IMR-90 (cell line): ENCODE data around the gene KCTD18. TPM values are rescaled to one million over a fixed set of nuclear protein-coding genes. Genes with fewer than 3 reads are reported as not detected.

Experiments used
- ATAC-seq: fragments of 200-7000 bp; cut with Tn5 transposase; 2 replicates; pipeline ENCODE4 v1.9.1; 2020; ENCODE audit warnings: low read depth, mild to moderate bottlenecking, moderate library complexity
- BruUV-seq: library from RNA; stranded (reverse); fragments of 400-500 nt; replicated peaks from 2 replicates; lab custom pipeline; 2021; lab: Mats Ljungman, UMichigan
- CTCF ChIA-PET: fragments of 300-600 bp; formaldehyde crosslinking; extraction: SDS; loops from one replicate; lab custom pipeline; 2021; ENCODE audit warnings: antibody characterized with exemption; lab: Yijun Ruan, JAX
- POLR2A ChIA-PET: fragments of 300-600 bp; sonication (Branson Sonifier 250); formaldehyde crosslinking; loops from one replicate; lab custom pipeline; 2022; ENCODE audit warnings: antibody characterized with exemption; ENCODE audit not compliant: unreplicated experiment; lab: Charles Lee
- DNase-seq: peaks from one replicate; pipeline ENCODE4 v3.0.0; 2013
- H2AFZ ChIP-seq: replicated peaks from 2 replicates; pipeline ENCODE3; 2013; ENCODE audit warnings: low read length, mild to moderate bottlenecking; ENCODE audit not compliant: poor library complexity
- H2AK5ac ChIP-seq: 2 replicates; pipeline ENCODE4 v1.6.1; 2013; ENCODE audit warnings: low read depth, low read length, inconsistent platforms
- H2AK9ac ChIP-seq: replicated peaks from 2 replicates; pipeline ENCODE3; 2013; ENCODE audit warnings: mild to moderate bottlenecking, low read depth, low read length, moderate library complexity; ENCODE audit not compliant: poor library complexity
- H2BK120ac ChIP-seq: 2 replicates; pipeline ENCODE4 v1.6.1; 2013; ENCODE audit warnings: low read depth, low read length, inconsistent platforms
- H2BK15ac ChIP-seq: 3 replicates; pipeline ENCODE4 v1.6.1; 2013; ENCODE audit warnings: low read depth, low read length, inconsistent platforms
- H2BK20ac ChIP-seq: 2 replicates; pipeline ENCODE4 v1.6.1; 2013; ENCODE audit warnings: low read depth, mild to moderate bottlenecking, inconsistent platforms, low read length, moderate library complexity
- H2BK5ac ChIP-seq: 2 replicates; pipeline ENCODE4 v1.6.1; 2013; ENCODE audit warnings: mild to moderate bottlenecking, low read depth, low read length, inconsistent platforms; ENCODE audit not compliant: poor library complexity, severe bottlenecking
- H3K14ac ChIP-seq: replicated peaks from 2 replicates; pipeline ENCODE4 v1.6.1; 2013; ENCODE audit warnings: low read depth, low read length, inconsistent platforms
- H3K18ac ChIP-seq: 2 replicates; pipeline ENCODE4 v1.6.1; 2013; ENCODE audit warnings: low read depth, low read length, control low read depth
- H3K23ac ChIP-seq: 2 replicates; pipeline ENCODE4 v1.6.1; 2013; ENCODE audit warnings: low read depth, low read length, inconsistent platforms
- H3K27ac ChIP-seq: 2 replicates; pipeline ENCODE4 v1.5.1; 2013; ENCODE audit warnings: mild to moderate bottlenecking, control low read depth, low read length; ENCODE audit not compliant: insufficient read depth
- H3K27me3 ChIP-seq: 2 replicates; pipeline ENCODE4 v1.6.1; 2013; ENCODE audit warnings: low read length; ENCODE audit not compliant: control insufficient read depth, insufficient read depth
- H3K36me3 ChIP-seq: 2 replicates; pipeline ENCODE4 v1.6.1; 2013; ENCODE audit warnings: low read length, mixed read lengths; ENCODE audit not compliant: control insufficient read depth, insufficient read depth
- H3K4ac ChIP-seq: 2 replicates; pipeline ENCODE4 v1.6.1; 2013; ENCODE audit warnings: low read depth, low read length, inconsistent platforms
- H3K4me1 ChIP-seq: 2 replicates; pipeline ENCODE4 v1.6.1; 2013; ENCODE audit warnings: low read length, mixed read lengths; ENCODE audit not compliant: control insufficient read depth, insufficient read depth
- H3K4me2 ChIP-seq: 2 replicates; pipeline ENCODE4 v1.6.1; 2013; ENCODE audit warnings: low read depth, mild to moderate bottlenecking, control low read depth, low read length, moderate library complexity
- H3K4me3 ChIP-seq: 2 replicates; pipeline ENCODE4 v1.5.1; 2013; ENCODE audit warnings: low read depth, mild to moderate bottlenecking, control low read depth, low read length, moderate library complexity; ENCODE audit not compliant: insufficient read depth
- H3K56ac ChIP-seq: 2 replicates; pipeline ENCODE4 v1.6.1; 2013; ENCODE audit warnings: low read length, inconsistent platforms; ENCODE audit not compliant: insufficient read depth; ENCODE audit errors: extremely low read depth
- H3K79me1 ChIP-seq, 2 experiments: 2 replicates each; pipeline ENCODE4 v1.6.1; 2013; ENCODE audit warnings: low read length in 2 of 2, inconsistent platforms in 1 of 2, low read depth in 1 of 2
- H3K9ac ChIP-seq: 2 replicates; pipeline ENCODE4 v1.6.1; 2013; ENCODE audit warnings: low read depth, low read length, control low read depth
- H3K9me1 ChIP-seq: 2 replicates; pipeline ENCODE4 v1.6.1; 2013; ENCODE audit warnings: low read length, inconsistent platforms; ENCODE audit not compliant: insufficient read depth
- H3K9me3 ChIP-seq: 2 replicates; pipeline ENCODE4 v1.6.1; 2013; ENCODE audit warnings: low read length; ENCODE audit not compliant: control insufficient read depth, insufficient read depth
- H4K20me1 ChIP-seq: 2 replicates; pipeline ENCODE4 v1.6.1; 2013; ENCODE audit warnings: low read length, inconsistent platforms; ENCODE audit not compliant: insufficient read depth
- H4K5ac ChIP-seq: 2 replicates; pipeline ENCODE4 v1.6.1; 2013; ENCODE audit warnings: mild to moderate bottlenecking, low read depth, low read length, control low read depth
- H4K8ac ChIP-seq, 2 experiments: 2 replicates each; pipeline ENCODE4 v1.6.1; 2013; ENCODE audit warnings: low read depth in 2 of 2, low read length in 2 of 2, control low read depth in 1 of 2, inconsistent platforms in 1 of 2
- H4K91ac ChIP-seq: 2 replicates; pipeline ENCODE4 v1.6.1; 2013; ENCODE audit warnings: low read depth, low read length, inconsistent platforms; ENCODE audit not compliant: insufficient read depth
- CEBPB ChIP-seq: IDR thresholded peaks from 2 replicates; pipeline ENCODE4 v1.6.1; 2012; ENCODE audit warnings: low read depth, low read length, improper control_type of control experiment
- RCOR1 ChIP-seq: IDR thresholded peaks from 2 replicates; pipeline ENCODE4 v1.6.1; 2012; ENCODE audit warnings: mild to moderate bottlenecking, low read length, improper control_type of control experiment; ENCODE audit not compliant: insufficient replicate concordance
- RFX5 ChIP-seq: IDR thresholded peaks from 2 replicates; pipeline ENCODE4 v1.8.0; 2012; ENCODE audit warnings: low read depth, mild to moderate bottlenecking, low read length, moderate library complexity
- WGBS, 2 experiments: methylation state at CpG; one replicate each; pipeline versions ENCODE4 v1.1.5 to v1.1.7; 2013; ENCODE audit warnings: missing lambda C conversion rate in 2 of 2; ENCODE audit not compliant: insufficient read length in 1 of 2; ENCODE audit errors: extremely low coverage in 2 of 2; 5-methylcytosine and 5-hydroxymethylcytosine counted together
- dilution Hi-C: fragments of 300-500 bp; cut with HindIII; formaldehyde crosslinking; loops from one replicate; pipeline ENCODE4 v1.14.3; 2018; ENCODE audit warnings: low sequenced_read_pairs; ENCODE audit not compliant: unreplicated experiment
- in situ Hi-C: fragments of 300-500 bp; cut with MboI; formaldehyde crosslinking; loops from 3 replicates; pipeline ENCODE4 v1.14.3; 2019; ENCODE audit warnings: low sequenced_read_pairs, inconsistent platforms, mixed read lengths
- intact Hi-C: fragments of 100-400 bp; cut with micrococcal nuclease; formaldehyde crosslinking; loops from 2 replicates; pipeline ENCODE4 v1.10.0; 2022
- polyA plus RNA-seq, 3 experiments: library from polyadenylated mRNA; depleted of rRNA; stranded (reverse); fragments of >200 nt; gene quantifications; 2 replicates each; pipeline ENCODE4 v1.2.3, GENCODE V29; 2012; ENCODE audit warnings: low replicate concordance in 1 of 3
- total RNA-seq: library from RNA; depleted of rRNA; stranded (reverse); fragments of >200 nt; gene quantifications from 2 replicates; pipeline ENCODE4 v1.2.3, GENCODE V29; 2012
- TF ChIP-seq, protein P1 (sequence below): conservative IDR thresholded peaks from 2 replicates; pipeline ENCODE4 v1.5.1; 2012; ENCODE audit warnings: mild to moderate bottlenecking, low read depth, low read length, improper control_type of control experiment

KCTD18 gene
- total and polyA plus RNA-seq, 2 of the 4 experiments (the other 2 are of a cell fraction), result 6.7 to 10.4 TPM

DNA sequence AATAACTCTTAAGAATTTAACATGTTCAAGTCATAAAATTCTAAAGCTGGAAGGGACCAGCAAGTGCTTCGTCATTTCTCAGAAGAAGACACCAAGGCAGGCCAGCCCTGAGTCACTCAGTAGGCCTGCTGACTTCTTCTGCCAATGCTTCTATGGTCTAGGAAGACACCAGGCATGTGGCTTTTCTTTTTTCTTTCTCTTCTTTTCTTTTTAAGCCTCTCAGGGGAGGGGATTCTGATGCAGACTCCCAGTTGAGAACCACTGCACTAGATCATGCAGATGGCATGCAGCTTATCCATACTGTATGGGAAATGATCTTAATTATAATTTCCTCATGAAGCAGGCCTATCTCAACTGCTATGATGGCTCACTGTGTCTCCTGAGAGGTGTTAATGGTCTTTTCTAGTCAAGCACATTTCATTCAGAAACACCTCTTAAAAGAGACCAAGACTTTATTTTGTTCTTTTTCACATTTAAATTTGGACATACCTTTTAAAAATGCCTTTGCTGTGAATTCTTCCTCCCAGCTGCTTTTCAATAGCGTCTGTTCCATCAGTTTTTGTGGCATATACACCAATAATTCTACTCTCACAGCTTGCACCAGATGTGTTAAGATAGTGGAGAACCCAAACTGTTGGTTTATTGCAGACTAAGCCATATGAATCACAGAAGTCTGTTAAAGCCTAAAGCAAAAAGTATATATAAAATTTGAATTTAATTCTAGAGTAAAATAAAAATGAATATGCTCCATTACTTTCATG lies 11.3 kb downstream of the KCTD18 start:
- no CpG with 5 or more reads among the region's 2 CpGs for WGBS, 2 experiments
- Histone ChIP-seq H4K20me1 (no peaks in the 10 kb centered on the region), H3K36me3 (peaks cover 10% of the 10 kb centered on the region), H3K9me3 (no peaks in the 10 kb centered on the region), H3K4me2 (no peak overlapping the region), H2AK5ac (no peak overlapping the region), H2BK120ac (no peak overlapping the region), H2BK15ac (no peak overlapping the region), H3K4me3 (no peak overlapping the region), H2BK5ac (no peak overlapping the region), H3K4me1 (no peaks in the 10 kb centered on the region), H2AFZ (no peak overlapping the region), H4K5ac (no peak overlapping the region), H3K27me3 (no peaks in the 10 kb centered on the region), H2AK9ac (no peak overlapping the region), H3K56ac (no peak overlapping the region), H3K18ac (no peak overlapping the region), H2BK20ac (no peak overlapping the region), H3K9me1 (no peaks in the 10 kb centered on the region), H4K8ac (no peak overlapping the region), H4K91ac (no peak overlapping the region), H3K23ac (no peak overlapping the region), H3K27ac (no peak overlapping the region), H3K9ac (no peak overlapping the region), H3K79me1 (no peaks in the 10 kb centered on the region; a peak in 1 of 4 replicates), H3K14ac (no peak overlapping the region), H3K4ac (no peak overlapping the region)
- CTCF ChIA-PET, result interaction anchor here (0.7 to 0.8 kb wide), 2 partner anchors 11 to 91 kb away, joined by 3 to 6 read pairs; partner anchors contain the start of gene KCTD18
- ATAC-seq (no peak), DNase-seq (no peak)
- POLR2A ChIA-PET, result no interaction called here
- no TSS peak for BruUV-seq
- dilution Hi-C loops, result no loop called here
- TF ChIP-seq, protein P1, sequence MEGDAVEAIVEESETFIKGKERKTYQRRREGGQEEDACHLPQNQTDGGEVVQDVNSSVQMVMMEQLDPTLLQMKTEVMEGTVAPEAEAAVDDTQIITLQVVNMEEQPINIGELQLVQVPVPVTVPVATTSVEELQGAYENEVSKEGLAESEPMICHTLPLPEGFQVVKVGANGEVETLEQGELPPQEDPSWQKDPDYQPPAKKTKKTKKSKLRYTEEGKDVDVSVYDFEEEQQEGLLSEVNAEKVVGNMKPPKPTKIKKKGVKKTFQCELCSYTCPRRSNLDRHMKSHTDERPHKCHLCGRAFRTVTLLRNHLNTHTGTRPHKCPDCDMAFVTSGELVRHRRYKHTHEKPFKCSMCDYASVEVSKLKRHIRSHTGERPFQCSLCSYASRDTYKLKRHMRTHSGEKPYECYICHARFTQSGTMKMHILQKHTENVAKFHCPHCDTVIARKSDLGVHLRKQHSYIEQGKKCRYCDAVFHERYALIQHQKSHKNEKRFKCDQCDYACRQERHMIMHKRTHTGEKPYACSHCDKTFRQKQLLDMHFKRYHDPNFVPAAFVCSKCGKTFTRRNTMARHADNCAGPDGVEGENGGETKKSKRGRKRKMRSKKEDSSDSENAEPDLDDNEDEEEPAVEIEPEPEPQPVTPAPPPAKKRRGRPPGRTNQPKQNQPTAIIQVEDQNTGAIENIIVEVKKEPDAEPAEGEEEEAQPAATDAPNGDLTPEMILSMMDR, result no peak
- no peak for TF ChIP-seq RCOR1
- TF ChIP-seq CEBPB, result no peak
- no peak for TF ChIP-seq RFX5
- intact Hi-C loops, result no loop called here
- in situ Hi-C loops, result no loop called here
